Activated CD4-positive, alpha-beta memory T cell treated with anti-CD3 and anti-CD28 coated beads for 36 hours (primary cell): Measurements from ENCODE around the gene GSK3A. TPM values are rescaled to one million over a fixed set of nuclear protein-coding genes. Genes with fewer than 3 reads are reported as not detected.
A peak's percentile ranks its signal among the peaks of the same experiment; 100 is the strongest.

Source experiments
- CTCF ChIA-PET: fragments of 350-600 bp; sonication (Branson Sonifier 250); formaldehyde crosslinking; loops from one replicate; lab custom pipeline; 2021; ENCODE audit warnings: antibody characterized with exemption, inconsistent platforms; lab: Charles Lee
- POLR2A ChIA-PET: fragments of 350-600 bp; sonication (Branson Sonifier 250); formaldehyde crosslinking; loops from one replicate; lab custom pipeline; 2021; ENCODE audit warnings: antibody characterized with exemption; lab: Charles Lee
- DNase-seq: peaks from one replicate; pipeline ENCODE4 v3.0.0-alpha.2; 2020
- H3K27ac Mint-ChIP-seq: one replicate; pipeline ENCODE4 v1.8.0; 2021; ENCODE audit warnings: mixed read lengths
- H3K27me3 Mint-ChIP-seq: one replicate; pipeline ENCODE4 v1.8.0; 2021; ENCODE audit warnings: mixed read lengths
- H3K36me3 Mint-ChIP-seq: one replicate; pipeline ENCODE4 v1.8.0; 2021; ENCODE audit warnings: mixed read lengths
- H3K4me1 Mint-ChIP-seq: one replicate; pipeline ENCODE4 v1.8.0; 2021; ENCODE audit warnings: low read depth, mixed read lengths
- H3K4me3 Mint-ChIP-seq: one replicate; pipeline ENCODE4 v1.8.0; 2021; ENCODE audit warnings: mild to moderate bottlenecking, mixed read lengths
- H3K9me3 Mint-ChIP-seq: one replicate; pipeline ENCODE4 v1.8.0; 2021; ENCODE audit warnings: mixed read lengths
- intact Hi-C: fragments of 100-400 bp; cut with micrococcal nuclease; formaldehyde crosslinking; loops from one replicate; pipeline ENCODE4 v1.15.1; 2023
- total RNA-seq, 2 experiments: library from RNA; stranded (reverse); gene quantifications; one replicate each; pipeline ENCODE4 v1.2.3, GENCODE V29; 2021

GSK3A gene
- total RNA-seq, 2 experiments from 2014 or later, result 36.4 to 37.3 TPM

GRCh38 chr19:42246143-42246921 is 3.9 kb upstream of the GSK3A start:
- H3K4me3 Mint-ChIP-seq, result no peak overlapping the region
- intact Hi-C loops, result no loop called here
- no peaks in the 10 kb centered on the region for H3K27me3 Mint-ChIP-seq
- peaks cover 36% of the 10 kb centered on the region for H3K4me1 Mint-ChIP-seq
- peaks cover 2% of the 10 kb centered on the region for H3K36me3 Mint-ChIP-seq
- CTCF ChIA-PET, result interaction anchor here (0.6 to 8.8 kb wide), 6 partner anchors 31 to 372 kb away, joined by 3 to 107 read pairs (median 4); no protein-coding TSS in a partner anchor
- POLR2A ChIA-PET, result interaction anchor here (1.1 to 1.7 kb wide), 4 partner anchors 16 to 32 kb away, joined by 3 to 7 read pairs (median 3); no protein-coding TSS in a partner anchor
- no peak overlapping the region for H3K27ac Mint-ChIP-seq
- H3K9me3 Mint-ChIP-seq, result no peaks in the 10 kb centered on the region
- DNase-seq, result no peak

GRCh38 chr19:42245231-42245630 is 2.8 kb upstream of the GSK3A start:
- DNase-seq, result no peak
- intact Hi-C loops, result no loop called here
- peaks cover 2% of the 10 kb centered on the region for H3K36me3 Mint-ChIP-seq
- H3K4me3 Mint-ChIP-seq, result peak overlapping the region; percentile 92
- ChIA-PET POLR2A (interaction anchor here (1.1 to 2.2 kb wide), 3 partner anchors 25 to 37 kb away, joined by 3 to 7 read pairs (median 3); no protein-coding TSS in a partner anchor), CTCF (interaction anchor here (0.8 to 8.8 kb wide), 7 partner anchors 25 to 113 kb away, joined by 3 to 107 read pairs (median 5); partner anchors contain the start of genes CIC, POU2F2 and ZNF526)
- no peaks in the 10 kb centered on the region for H3K9me3 Mint-ChIP-seq
- no peaks in the 10 kb centered on the region for H3K27me3 Mint-ChIP-seq
- peak overlapping the region; percentile 94 for H3K27ac Mint-ChIP-seq
- peaks cover 37% of the 10 kb centered on the region for H3K4me1 Mint-ChIP-seq

GRCh38 chr19:42244347-42245220 is 2.2 kb upstream of the GSK3A start:
- intact Hi-C loops, result loop anchor here (1.0 kb wide), 3 partner anchors 11 to 81 kb away; partner anchors contain the start of genes ERF and MEGF8
- POLR2A ChIA-PET, result interaction anchor here (1.1 to 2.2 kb wide), 3 partner anchors 10 to 38 kb away, joined by 3 to 7 read pairs (median 4); no protein-coding TSS in a partner anchor
- Mint-ChIP-seq H3K27me3 (no peaks in the 10 kb centered on the region), H3K4me1 (peaks cover 42% of the 10 kb centered on the region), H3K27ac (peak overlapping the region; percentile 94), H3K9me3 (no peaks in the 10 kb centered on the region), H3K4me3 (peak overlapping the region; percentile 92), H3K36me3 (peaks cover 6% of the 10 kb centered on the region)
- CTCF ChIA-PET, result interaction anchor here (0.9 to 8.8 kb wide), 5 partner anchors 25 to 52 kb away, joined by 5 to 107 read pairs (median 6); partner anchors contain the start of genes CIC and ZNF526
- peak; percentile 96 for DNase-seq

GRCh38 chr19:42242069-42242511 is 312 bp downstream of the GSK3A start:
- POLR2A ChIA-PET, result interaction anchor here (0.7 to 2.1 kb wide), 11 partner anchors 9 to 110 kb away, joined by 3 to 10 read pairs (median 5); partner anchors contain the start of genes DEDD2, ERF, POU2F2 and ZNF526
- Mint-ChIP-seq H3K27me3 (no peaks in the 10 kb centered on the region), H3K36me3 (peaks cover 12% of the 10 kb centered on the region), H3K27ac (peak overlapping the region; percentile 84), H3K4me3 (peak overlapping the region; percentile 90), H3K4me1 (peaks cover 48% of the 10 kb centered on the region), H3K9me3 (no peaks in the 10 kb centered on the region)
- intact Hi-C loops, result loop anchor here (2.0 kb wide), 3 partner anchors 25 to 133 kb away; partner anchors contain the start of gene DEDD2
- CTCF ChIA-PET, result interaction anchor here (0.6 to 8.8 kb wide), 14 partner anchors 10 to 133 kb away, joined by 3 to 107 read pairs (median 4); partner anchors contain the start of genes PAFAH1B3, POU2F2 and ZNF526
- DNase-seq, result no peak

- peak overlapping the region; percentile 84 for H3K27ac Mint-ChIP-seq
- intact Hi-C loops, result no loop called here
- no peaks in the 10 kb centered on the region for H3K9me3 Mint-ChIP-seq
- POLR2A ChIA-PET, result interaction anchor here (0.8 to 2.1 kb wide), 7 partner anchors 8 to 109 kb away, joined by 3 to 10 read pairs (median 5); partner anchors contain the start of genes DEDD2, ERF and POU2F2
- DNase-seq, result no peak
- H3K27me3 Mint-ChIP-seq, result no peaks in the 10 kb centered on the region
- CTCF ChIA-PET, result interaction anchor here (1.0 to 8.8 kb wide), 6 partner anchors 17 to 132 kb away, joined by 4 to 107 read pairs (median 9); partner anchors contain the start of gene ZNF526
- H3K36me3 Mint-ChIP-seq, result peaks cover 20% of the 10 kb centered on the region
- peaks cover 44% of the 10 kb centered on the region for H3K4me1 Mint-ChIP-seq
- peak overlapping the region; percentile 90 for H3K4me3 Mint-ChIP-seq
Measured at GRCh38 chr19:42241279-42241678, 1.1 kb downstream of the GSK3A start.

- no peak for DNase-seq
- ChIA-PET POLR2A (interaction anchor here (1.2 kb wide), 1 partner anchor 13 kb away, joined by 3 read pairs; no protein-coding TSS in a partner anchor), CTCF (interaction anchor here (0.8 to 8.8 kb wide), 4 partner anchors 20 to 130 kb away, joined by 3 to 107 read pairs (median 8); partner anchors contain the start of gene ZNF526)
- Mint-ChIP-seq H3K4me1 (peaks cover 36% of the 10 kb centered on the region), H3K4me3 (no peak overlapping the region), H3K36me3 (peaks cover 34% of the 10 kb centered on the region), H3K27me3 (no peaks in the 10 kb centered on the region), H3K27ac (peak overlapping the region; percentile 38), H3K9me3 (no peaks in the 10 kb centered on the region)
- intact Hi-C loops, result no loop called here
Measured at GRCh38 chr19:42239544-42240220, 2.7 kb downstream of the GSK3A start.

- no peaks in the 10 kb centered on the region for H3K27me3 Mint-ChIP-seq
- peaks cover 17% of the 10 kb centered on the region for H3K4me1 Mint-ChIP-seq
- no peak for DNase-seq
- intact Hi-C loops, result no loop called here
- H3K36me3 Mint-ChIP-seq, result peaks cover 46% of the 10 kb centered on the region
- no peak overlapping the region for H3K4me3 Mint-ChIP-seq
- no peak overlapping the region for H3K27ac Mint-ChIP-seq
- ChIA-PET POLR2A (interaction anchor here (0.6 to 1.2 kb wide), 2 partner anchors 11 to 132 kb away, joined by 3 to 4 read pairs; no protein-coding TSS in a partner anchor), CTCF (interaction anchor here (2.8 kb wide), 1 partner anchor 45 kb away, joined by 9 read pairs; no protein-coding TSS in a partner anchor)
- H3K9me3 Mint-ChIP-seq, result no peaks in the 10 kb centered on the region
Measured at GRCh38 chr19:42235181-42235580, 7.2 kb downstream of the GSK3A start.

GRCh38 chr19:42234364-42234763 is 8.0 kb downstream of the GSK3A start:
- POLR2A ChIA-PET, result interaction anchor here (1.2 to 1.5 kb wide), 2 partner anchors 9 to 10 kb away, joined by 4 read pairs; no protein-coding TSS in a partner anchor
- no peaks in the 10 kb centered on the region for H3K9me3 Mint-ChIP-seq
- no peaks in the 10 kb centered on the region for H3K27me3 Mint-ChIP-seq
- CTCF ChIA-PET, result interaction anchor here (0.7 to 2.8 kb wide), 2 partner anchors 46 to 102 kb away, joined by 3 to 9 read pairs; partner anchors contain the start of gene POU2F2
- DNase-seq, result no peak
- no peak overlapping the region for H3K27ac Mint-ChIP-seq
- peaks cover 46% of the 10 kb centered on the region for H3K36me3 Mint-ChIP-seq
- intact Hi-C loops, result no loop called here
- H3K4me1 Mint-ChIP-seq, result peaks cover 15% of the 10 kb centered on the region
- H3K4me3 Mint-ChIP-seq, result no peak overlapping the region

GRCh38 chr19:42233678-42234292 is 8.6 kb downstream of the GSK3A start:
- peaks cover 42% of the 10 kb centered on the region for H3K36me3 Mint-ChIP-seq
- H3K4me3 Mint-ChIP-seq, result no peak overlapping the region
- H3K9me3 Mint-ChIP-seq, result no peaks in the 10 kb centered on the region
- POLR2A ChIA-PET, result interaction anchor here (0.8 to 1.5 kb wide), 3 partner anchors 8 to 10 kb away, joined by 3 to 4 read pairs (median 4); no protein-coding TSS in a partner anchor
- no peak overlapping the region for H3K27ac Mint-ChIP-seq
- H3K4me1 Mint-ChIP-seq, result peaks cover 12% of the 10 kb centered on the region
- intact Hi-C loops, result no loop called here
- DNase-seq, result no peak
- CTCF ChIA-PET, result interaction anchor here (0.7 to 2.8 kb wide), 2 partner anchors 46 to 101 kb away, joined by 3 to 9 read pairs; partner anchors contain the start of gene POU2F2
- H3K27me3 Mint-ChIP-seq, result no peaks in the 10 kb centered on the region

GRCh38 chr19:42233106-42233505 is 9.3 kb downstream of the GSK3A start:
- no peak for DNase-seq
- no peaks in the 10 kb centered on the region for H3K27me3 Mint-ChIP-seq
- intact Hi-C loops, result no loop called here
- ChIA-PET POLR2A (interaction anchor here (0.8 kb wide), 1 partner anchor 8 kb away, joined by 3 read pairs; no protein-coding TSS in a partner anchor), CTCF (interaction anchor here (0.8 to 2.8 kb wide), 2 partner anchors 47 to 94 kb away, joined by 3 to 9 read pairs; no protein-coding TSS in a partner anchor)
- H3K36me3 Mint-ChIP-seq, result peaks cover 43% of the 10 kb centered on the region
- no peaks in the 10 kb centered on the region for H3K9me3 Mint-ChIP-seq
- H3K27ac Mint-ChIP-seq, result peak overlapping the region; percentile 49
- no peak overlapping the region for H3K4me3 Mint-ChIP-seq
- peaks cover 14% of the 10 kb centered on the region for H3K4me1 Mint-ChIP-seq
